ENCODE results near the gene OR6C65. TPM values are rescaled to one million over a fixed set of nuclear protein-coding genes. Genes with fewer than 3 reads are reported as not detected.

Gene OR6C65
- total and polyA plus RNA-seq, 2 donors (not counting 1 experiment from before 2014, with no cell fraction given), result not detected

DNA sequence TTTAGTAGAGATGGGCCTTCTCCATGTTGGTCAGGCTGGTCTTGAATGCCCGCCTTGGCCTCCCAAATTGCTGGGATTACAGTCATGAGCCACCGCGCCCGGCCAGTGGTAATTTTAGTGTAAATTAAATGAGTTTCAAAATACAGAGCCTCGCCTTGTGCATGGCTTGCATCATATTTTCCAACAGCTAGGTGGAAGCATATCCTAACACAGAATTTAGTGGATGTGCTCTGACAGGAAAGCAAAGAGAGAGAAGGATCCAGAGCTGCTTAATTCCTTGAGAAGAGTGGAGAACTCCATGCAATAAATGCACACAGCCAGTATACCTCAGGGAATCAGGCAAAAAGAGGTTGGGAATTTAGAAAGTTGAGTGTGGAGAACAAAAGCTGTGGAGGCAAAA, 46.0 kb downstream of the OR6C65 start:
- no peak for TF ChIP-seq CTCF (IDR thresholded peaks at IDR 0.05)
- TF ChIP-seq EZH2 (IDR thresholded peaks at IDR 0.05; ENCODE audit: borderline replicate concordance, insufficient read depth, low read depth, low read length, poor library complexity, severe bottlenecking), result no peak

DNA sequence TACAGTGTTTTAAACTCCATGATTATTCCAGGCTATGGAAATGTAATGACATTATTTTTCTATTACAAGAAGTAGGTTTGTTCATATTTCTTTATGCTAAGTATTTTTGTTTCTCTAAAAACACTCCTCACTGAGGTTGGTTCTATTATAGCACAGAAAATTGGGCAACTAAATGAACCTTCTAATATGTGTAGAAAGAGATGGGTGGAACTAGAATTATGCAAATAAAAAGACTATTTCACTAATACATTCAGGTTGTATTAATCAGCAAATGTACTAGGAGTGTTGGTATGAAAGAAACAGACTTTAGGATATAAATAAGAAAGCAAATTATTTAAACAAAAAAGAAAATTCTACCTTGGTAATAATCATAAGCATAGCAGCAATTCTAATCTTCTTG, 48.5 kb downstream of the OR6C65 start:
- no peak overlapping the region for H3K4me3 ChIP-seq (ENCODE audit: control extremely low read depth in 1 of 5, extremely low read depth in 1 of 5, insufficient read depth in 1 of 5, low read depth in 2 of 5, low read length in 4 of 5)
- no peak overlapping the region for H3K9ac ChIP-seq (ENCODE audit: low read length)
- no peak overlapping the region for H3K4me3 Mint-ChIP-seq
- H3K4me1 Mint-ChIP-seq, result peaks cover 4% of the 10 kb centered on the region
- no peak for ATAC-seq (ENCODE audit: low read depth)
- CTCF ChIA-PET, result no interaction called here
- peaks cover 0 to 2% of the 10 kb centered on the region in 2 donors for H3K4me1 ChIP-seq (ENCODE audit: control insufficient read depth in 2 of 2, insufficient read depth in 2 of 2, low read length in 2 of 2)
- H3K27me3 ChIP-seq (replicated peaks in 1 of 4; ENCODE audit: control extremely low read depth in 1 of 4, control insufficient read depth in 3 of 4, insufficient read depth in 4 of 4, low read length in 3 of 4), result no peaks in the 10 kb centered on the region
- peaks cover 0 to 1% (median 0%) of the 10 kb centered on the region in 3 donors for H3K9me3 ChIP-seq (ENCODE audit: control extremely low read depth in 1 of 3, control insufficient read depth in 2 of 3, insufficient read depth in 1 of 3, low read length in 2 of 3)
- H3K27ac ChIP-seq (ENCODE audit: low read length in 2 of 2), result no peak overlapping the region
- intact Hi-C loops (cut with micrococcal nuclease), result no loop called here
- TF ChIP-seq CTCF (IDR thresholded peaks at IDR 0.05) (no peak), EZH2 (IDR thresholded peaks at IDR 0.05; ENCODE audit: borderline replicate concordance, insufficient read depth, low read depth, low read length, poor library complexity, severe bottlenecking) (no peak)
- no peak for DNase-seq
- H2AFZ ChIP-seq (ENCODE audit: insufficient read depth, low read depth, low read length, poor library complexity, severe bottlenecking), result no peak overlapping the region
- H3K4me2 ChIP-seq (replicated peaks; ENCODE audit: low read depth, low read length, poor library complexity, severe bottlenecking), result no peak overlapping the region
- POLR2A ChIA-PET, result no interaction called here
- no peaks in the 10 kb centered on the region for H3K9me3 Mint-ChIP-seq (ENCODE audit: insufficient read depth)
- no peaks in the 10 kb centered on the region for H3K79me2 ChIP-seq (ENCODE audit: control insufficient read depth, insufficient read depth, low read length)
- H3K27me3 Mint-ChIP-seq, result no peaks in the 10 kb centered on the region
- no peaks in the 10 kb centered on the region for H3K36me3 ChIP-seq (replicated peaks in 1 of 2; ENCODE audit: control extremely low read depth in 1 of 2, control insufficient read depth in 1 of 2, extremely low read depth in 1 of 2, insufficient read depth in 2 of 2, low read length in 1 of 2)
- no peaks in the 10 kb centered on the region for H4K20me1 ChIP-seq (ENCODE audit: control insufficient read depth, insufficient read depth, low read length, poor library complexity, severe bottlenecking)
- H3K27ac Mint-ChIP-seq, result no peak overlapping the region

More for the DNA sequence above, 46.0 kb downstream of the OR6C65 start:
- no peaks in the 10 kb centered on the region for H4K20me1 ChIP-seq (ENCODE audit: control insufficient read depth, insufficient read depth, low read length, poor library complexity, severe bottlenecking)
- H3K4me1 Mint-ChIP-seq, result peaks cover 8% of the 10 kb centered on the region
- no peak for DNase-seq
- ATAC-seq (ENCODE audit: low read depth), result no peak
- H3K9ac ChIP-seq (ENCODE audit: low read length), result no peak overlapping the region
- H3K4me2 ChIP-seq (replicated peaks; ENCODE audit: low read depth, low read length, poor library complexity, severe bottlenecking), result no peak overlapping the region
- peaks cover 0 to 3% of the 10 kb centered on the region in 2 donors for H3K4me1 ChIP-seq (ENCODE audit: control insufficient read depth in 2 of 2, insufficient read depth in 2 of 2, low read length in 2 of 2)
- ChIA-PET CTCF (no interaction called here), POLR2A (interaction anchor here (0.7 kb wide), 1 partner anchor 21 kb away, joined by 3 read pairs; no protein-coding TSS in a partner anchor)
- no peak overlapping the region for H3K27ac ChIP-seq (ENCODE audit: low read length in 2 of 2)
- no peak overlapping the region for H3K4me3 Mint-ChIP-seq
- no peaks in the 10 kb centered on the region for H3K9me3 Mint-ChIP-seq (ENCODE audit: insufficient read depth)
- no peaks in the 10 kb centered on the region for H3K79me2 ChIP-seq (ENCODE audit: control insufficient read depth, insufficient read depth, low read length)
- no peaks in the 10 kb centered on the region for H3K36me3 ChIP-seq (replicated peaks in 1 of 2; ENCODE audit: control extremely low read depth in 1 of 2, control insufficient read depth in 1 of 2, extremely low read depth in 1 of 2, insufficient read depth in 2 of 2, low read length in 1 of 2)
- H3K27ac Mint-ChIP-seq, result no peak overlapping the region
- intact Hi-C loops (cut with micrococcal nuclease), result no loop called here
- no peaks in the 10 kb centered on the region for H3K27me3 ChIP-seq (replicated peaks in 1 of 4; ENCODE audit: control extremely low read depth in 1 of 4, control insufficient read depth in 3 of 4, insufficient read depth in 4 of 4, low read length in 3 of 4)
- H3K27me3 Mint-ChIP-seq, result no peaks in the 10 kb centered on the region
- no CpG with 5 or more reads among the region's 5 CpGs for WGBS (ENCODE audit: insufficient coverage)
- H3K4me3 ChIP-seq (ENCODE audit: control extremely low read depth in 1 of 5, extremely low read depth in 1 of 5, insufficient read depth in 1 of 5, low read depth in 2 of 5, low read length in 4 of 5), result no peak overlapping the region
- no peak overlapping the region for H2AFZ ChIP-seq (ENCODE audit: insufficient read depth, low read depth, low read length, poor library complexity, severe bottlenecking)
- peaks cover 0 to 2% (median 1%) of the 10 kb centered on the region in 3 donors for H3K9me3 ChIP-seq (ENCODE audit: control extremely low read depth in 1 of 3, control insufficient read depth in 2 of 3, insufficient read depth in 1 of 3, low read length in 2 of 3)

Other genes with a start within 250 kb of the OR6C65 start
- gene OR10A7, start 179.5 kb upstream of the OR6C65 start, total RNA-seq, result not detected in 2 replicates
- not detected in 2 replicates for gene OR10A7, start 179.5 kb upstream of the OR6C65 start, polyA plus RNA-seq
- gene OR6C74, start 155.9 kb upstream of the OR6C65 start, total RNA-seq, result not detected in 2 replicates
- not detected in 2 replicates for gene OR6C74, start 155.9 kb upstream of the OR6C65 start, polyA plus RNA-seq
- not detected in 2 replicates for gene OR6C6, start 104.0 kb upstream of the OR6C65 start, total RNA-seq
- gene OR6C6, start 104.0 kb upstream of the OR6C65 start, polyA plus RNA-seq, result not detected in 2 replicates
- gene OR6C1, start 86.2 kb upstream of the OR6C65 start, total RNA-seq, result not detected in 2 replicates
- not detected in 2 replicates for gene OR6C1, start 86.2 kb upstream of the OR6C65 start, polyA plus RNA-seq
- gene OR6C3, start 69.8 kb upstream of the OR6C65 start, total RNA-seq, result not detected in 2 replicates
- not detected in 2 replicates for gene OR6C3, start 69.8 kb upstream of the OR6C65 start, polyA plus RNA-seq
- gene OR6C75, start 37.6 kb upstream of the OR6C65 start, total RNA-seq, result not detected in 2 replicates
- not detected in 2 replicates for gene OR6C75, start 37.6 kb upstream of the OR6C65 start, polyA plus RNA-seq
- gene OR6C76, start 25.7 kb downstream of the OR6C65 start, total RNA-seq, result not detected in 2 replicates
- gene OR6C76, start 25.7 kb downstream of the OR6C65 start, polyA plus RNA-seq, result not detected in 2 replicates
- not detected in 2 replicates for gene OR6C2, start 43.5 kb downstream of the OR6C65 start, total RNA-seq
- not detected in 2 replicates for gene OR6C2, start 43.5 kb downstream of the OR6C65 start, polyA plus RNA-seq
- not detected in 2 replicates for gene OR6C70, start 69.6 kb downstream of the OR6C65 start, total RNA-seq
- gene OR6C70, start 69.6 kb downstream of the OR6C65 start, polyA plus RNA-seq, result not detected in 2 replicates
- not detected in 2 replicates for gene OR6C68, start 91.8 kb downstream of the OR6C65 start, total RNA-seq
- gene OR6C68, start 91.8 kb downstream of the OR6C65 start, polyA plus RNA-seq, result not detected in 2 replicates
- not detected in 2 replicates for gene OR6C4, start 149.1 kb downstream of the OR6C65 start, total RNA-seq
- not detected in 2 replicates for gene OR6C4, start 149.1 kb downstream of the OR6C65 start, polyA plus RNA-seq
- 0.17 TPM in 1 of 2 replicates, not detected in the other for gene OR2AP1, start 171.9 kb downstream of the OR6C65 start, total RNA-seq
- not detected in 2 replicates for gene OR2AP1, start 171.9 kb downstream of the OR6C65 start, polyA plus RNA-seq
- gene OR10P1, start 236.4 kb downstream of the OR6C65 start, total RNA-seq, result not detected in 2 replicates
- not detected in 2 replicates for gene OR10P1, start 236.4 kb downstream of the OR6C65 start, polyA plus RNA-seq